ENCODE measurements around the gene PILRA.
A peak's percentile ranks its signal among the peaks of the same experiment; 100 is the strongest.

The PILRA gene

GRCh38 chr7:100400656-100401055 is 27.4 kb downstream of the PILRA start:
- Histone ChIP-seq H3K36me3 (peaks cover 0 to 10% (median 0%) of the 10 kb centered on the region in 3 donors), H3K27me3 (no peaks in the 10 kb centered on the region), H3K4me3 (no peak overlapping the region), H3K9me3 (no peaks in the 10 kb centered on the region), H3K27ac (no peak overlapping the region), H3K4me1 (no peaks in the 10 kb centered on the region)
- TF ChIP-seq CTCF (IDR thresholded peaks at IDR 0.05), result no peak
- intact Hi-C loops (cut with DNase I; ENCODE audit: low total_unique reads), result no loop called here
- DNase-seq, result no peak

GRCh38 chr7:100401811-100402210 is 28.5 kb downstream of the PILRA start:
- H3K27me3 ChIP-seq, result no peaks in the 10 kb centered on the region
- no peaks in the 10 kb centered on the region for H3K4me1 ChIP-seq
- no peak for DNase-seq
- H3K27ac ChIP-seq, result no peak overlapping the region
- no peak for TF ChIP-seq CTCF (IDR thresholded peaks at IDR 0.05)
- H3K4me3 ChIP-seq, result no peak overlapping the region
- peaks cover 0 to 10% (median 0%) of the 10 kb centered on the region in 3 donors for H3K36me3 ChIP-seq
- intact Hi-C loops (cut with DNase I; ENCODE audit: low total_unique reads), result no loop called here
- H3K9me3 ChIP-seq, result no peaks in the 10 kb centered on the region

GRCh38 chr7:100402241-100402640 is 29.0 kb downstream of the PILRA start:
- no peaks in the 10 kb centered on the region for H3K9me3 ChIP-seq
- no peaks in the 10 kb centered on the region for H3K27me3 ChIP-seq
- TF ChIP-seq CTCF (IDR thresholded peaks at IDR 0.05), result no peak
- no peaks in the 10 kb centered on the region for H3K4me1 ChIP-seq
- H3K27ac ChIP-seq, result no peak overlapping the region
- DNase-seq, result no peak
- no peak overlapping the region for H3K4me3 ChIP-seq
- intact Hi-C loops (cut with DNase I; ENCODE audit: low total_unique reads), result no loop called here
- H3K36me3 ChIP-seq, result peaks cover 0 to 10% (median 0%) of the 10 kb centered on the region in 3 donors

GRCh38 chr7:100406767-100407166 is 33.5 kb downstream of the PILRA start:
- no peak overlapping the region for H3K27ac ChIP-seq
- peaks cover 0 to 3% (median 0%) of the 10 kb centered on the region in 3 donors for H3K36me3 ChIP-seq
- no peaks in the 10 kb centered on the region for H3K9me3 ChIP-seq
- no peak for DNase-seq
- no peaks in the 10 kb centered on the region for H3K27me3 ChIP-seq
- H3K4me1 ChIP-seq, result no peaks in the 10 kb centered on the region
- TF ChIP-seq CTCF (IDR thresholded peaks at IDR 0.05), result no peak
- no peak overlapping the region for H3K4me3 ChIP-seq
- intact Hi-C loops (cut with DNase I; ENCODE audit: low total_unique reads), result no loop called here

GRCh38 chr7:100407285-100408180 is 34.2 kb downstream of the PILRA start:
- TF ChIP-seq CTCF (IDR thresholded peaks at IDR 0.05), result peak; percentile 59 to 64
- Histone ChIP-seq H3K4me1 (no peaks in the 10 kb centered on the region), H3K36me3 (no peaks in the 10 kb centered on the region), H3K9me3 (no peaks in the 10 kb centered on the region), H3K27ac (no peak overlapping the region), H3K27me3 (no peaks in the 10 kb centered on the region), H3K4me3 (no peak overlapping the region)
- intact Hi-C loops (cut with DNase I; ENCODE audit: low total_unique reads), result no loop called here
- DNase-seq, result peak in 1 of 2 donors; percentile 34
